Measurements from ENCODE around the gene EXOC6B. TPM values are rescaled to one million over a fixed set of nuclear protein-coding genes. Genes with fewer than 3 reads are reported as not detected.

The EXOC6B gene
- polyA plus RNA-seq, 2 of the 4 experiments (the other 2 are of a cell fraction): 15.5 to 24.7 TPM

- DNase-seq (ENCODE audit: low read depth in 1 of 2, low spot score in 1 of 2) (no peak), ATAC-seq (no peak), FAIRE-seq (no peak)
- TF ChIP-seq HOXA7 (CRISPR knock-in tag; IDR thresholded peaks at IDR 0.05) (no peak), EHF (CRISPR knock-in tag; IDR thresholded peaks at IDR 0.05) (no peak), PBX3 (IDR thresholded peaks at IDR 0.05) (no peak), NPAS2 (CRISPR knock-in tag; IDR thresholded peaks at IDR 0.05; ENCODE audit: borderline replicate concordance) (no peak), CHD4 (IDR thresholded peaks at IDR 0.05; ENCODE audit: borderline replicate concordance) (no peak), EP300 (IDR thresholded peaks at IDR 0.05) (no peak), HOXB5 (CRISPR knock-in tag; IDR thresholded peaks at IDR 0.05) (no peak), HEYL (CRISPR knock-in tag; IDR thresholded peaks at IDR 0.05) (no peak), RARB (CRISPR knock-in tag; IDR thresholded peaks at IDR 0.05) (no peak), MAZ (IDR thresholded peaks at IDR 0.05; ENCODE audit: borderline replicate concordance, low read depth, low read length) (no peak)
- H3K27ac ChIP-seq: no peak overlapping the region
- ChIA-PET CTCF (interaction anchor here (1.2 kb wide), 1 partner anchor 64 kb away, joined by 3 read pairs; no protein-coding TSS in a partner anchor), POLR2A (no interaction called here)
- H3K9me3 ChIP-seq: no peaks in the 10 kb centered on the region
- no peak overlapping the region for H3K4me2 ChIP-seq
- no peaks in the 10 kb centered on the region for H3K4me1 ChIP-seq
- H3K4me3 ChIP-seq: no peak overlapping the region
These were observed 509.1 kb downstream of the EXOC6B start for GRCh38 chr2:72316774-72317173.

- DNase-seq (ENCODE audit: low read depth in 1 of 2, low spot score in 1 of 2) (no peak), FAIRE-seq (no peak), ATAC-seq (no peak)
- Histone ChIP-seq H3K9me3 (no peaks in the 10 kb centered on the region), H3K27ac (no peak overlapping the region), H3K4me1 (no peaks in the 10 kb centered on the region), H3K4me3 (no peak overlapping the region), H3K4me2 (no peak overlapping the region)
- no peak for TF ChIP-seq MYC (IDR thresholded peaks at IDR 0.05; ENCODE audit: borderline replicate concordance, low read length)
- no peak for TF ChIP-seq RNF2 (IDR thresholded peaks at IDR 0.05; ENCODE audit: borderline replicate concordance, low read depth)
- no peak for TF ChIP-seq RFX5 (IDR thresholded peaks at IDR 0.05)
- no peak for TF ChIP-seq PHF8 (IDR thresholded peaks at IDR 0.05; ENCODE audit: borderline replicate concordance, low read depth)
- TF ChIP-seq FOXS1 (CRISPR knock-in tag; IDR thresholded peaks at IDR 0.05): no peak
- TF ChIP-seq, protein P1, sequence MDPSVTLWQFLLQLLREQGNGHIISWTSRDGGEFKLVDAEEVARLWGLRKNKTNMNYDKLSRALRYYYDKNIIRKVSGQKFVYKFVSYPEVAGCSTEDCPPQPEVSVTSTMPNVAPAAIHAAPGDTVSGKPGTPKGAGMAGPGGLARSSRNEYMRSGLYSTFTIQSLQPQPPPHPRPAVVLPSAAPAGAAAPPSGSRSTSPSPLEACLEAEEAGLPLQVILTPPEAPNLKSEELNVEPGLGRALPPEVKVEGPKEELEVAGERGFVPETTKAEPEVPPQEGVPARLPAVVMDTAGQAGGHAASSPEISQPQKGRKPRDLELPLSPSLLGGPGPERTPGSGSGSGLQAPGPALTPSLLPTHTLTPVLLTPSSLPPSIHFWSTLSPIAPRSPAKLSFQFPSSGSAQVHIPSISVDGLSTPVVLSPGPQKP (IDR thresholded peaks at IDR 0.05; ENCODE audit: low read depth, low read length): no peak
- TF ChIP-seq ESRRA (IDR thresholded peaks at IDR 0.05; ENCODE audit: borderline replicate concordance, low read length): no peak
- TF ChIP-seq KDM5A (IDR thresholded peaks at IDR 0.05): no peak
- TF ChIP-seq JUNB (IDR thresholded peaks at IDR 0.05): no peak
- no peak for TF ChIP-seq TFCP2L1 (CRISPR knock-in tag; IDR thresholded peaks at IDR 0.05)
- no peak for TF ChIP-seq CBX2 (IDR thresholded peaks at IDR 0.05; ENCODE audit: borderline replicate concordance, low read depth)
- no peak for TF ChIP-seq HOXA7 (CRISPR knock-in tag; IDR thresholded peaks at IDR 0.05)
- no peak for TF ChIP-seq MAZ (IDR thresholded peaks at IDR 0.05; ENCODE audit: borderline replicate concordance, low read depth, low read length)
- no peak for TF ChIP-seq KDM1A (IDR thresholded peaks at IDR 0.05; ENCODE audit: low read depth)
- no peak for TF ChIP-seq FOSB (CRISPR knock-in tag; IDR thresholded peaks at IDR 0.05)
- TF ChIP-seq, protein P2, sequence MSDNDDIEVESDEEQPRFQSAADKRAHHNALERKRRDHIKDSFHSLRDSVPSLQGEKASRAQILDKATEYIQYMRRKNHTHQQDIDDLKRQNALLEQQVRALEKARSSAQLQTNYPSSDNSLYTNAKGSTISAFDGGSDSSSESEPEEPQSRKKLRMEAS (IDR thresholded peaks at IDR 0.05): no peak
- TF ChIP-seq POLR2A (IDR thresholded peaks at IDR 0.05; ENCODE audit: low read length): no peak
- ChIA-PET CTCF (interaction anchor here (0.9 to 1.6 kb wide), 3 partner anchors 14 to 150 kb away, joined by 3 to 4 read pairs (median 3); no protein-coding TSS in a partner anchor), POLR2A (no interaction called here)
- WGBS (ENCODE audit: missing lambda C conversion rate): 86% methylated on average over 9 of the region's 9 CpGs
These were observed 525.6 kb downstream of the EXOC6B start for GRCh38 chr2:72300147-72300684.
